ENCODE results near the gene MBD1.
"Not testable (repeated sequence)": the region's sequence is repeated elsewhere in the genome, so short reads cannot be mapped to it uniquely, and the experiment has no call there.

The MBD1 gene

DNA sequence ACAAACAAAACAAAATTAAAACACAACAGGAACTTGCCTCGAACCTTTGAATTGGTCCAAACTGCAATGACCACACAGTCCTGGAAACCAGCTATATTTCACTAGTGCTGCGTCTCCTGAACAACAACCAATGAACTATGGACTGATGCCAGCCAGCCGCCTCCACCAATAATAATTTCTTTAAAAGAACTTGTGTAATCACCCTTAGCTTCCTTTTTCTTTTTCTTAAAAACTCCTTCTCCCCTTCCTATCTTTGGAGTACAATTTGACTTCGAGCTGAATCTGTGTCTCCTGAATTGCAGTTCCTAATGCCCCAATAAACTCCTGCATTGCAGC is 7.8 kb upstream of the MBD1 start:
- H3K4me3 ChIP-seq (ENCODE audit: low read depth, low read length): no peak overlapping the region
- DNase-seq (ENCODE audit: low read depth): no peak
- TF ChIP-seq, protein P1, sequence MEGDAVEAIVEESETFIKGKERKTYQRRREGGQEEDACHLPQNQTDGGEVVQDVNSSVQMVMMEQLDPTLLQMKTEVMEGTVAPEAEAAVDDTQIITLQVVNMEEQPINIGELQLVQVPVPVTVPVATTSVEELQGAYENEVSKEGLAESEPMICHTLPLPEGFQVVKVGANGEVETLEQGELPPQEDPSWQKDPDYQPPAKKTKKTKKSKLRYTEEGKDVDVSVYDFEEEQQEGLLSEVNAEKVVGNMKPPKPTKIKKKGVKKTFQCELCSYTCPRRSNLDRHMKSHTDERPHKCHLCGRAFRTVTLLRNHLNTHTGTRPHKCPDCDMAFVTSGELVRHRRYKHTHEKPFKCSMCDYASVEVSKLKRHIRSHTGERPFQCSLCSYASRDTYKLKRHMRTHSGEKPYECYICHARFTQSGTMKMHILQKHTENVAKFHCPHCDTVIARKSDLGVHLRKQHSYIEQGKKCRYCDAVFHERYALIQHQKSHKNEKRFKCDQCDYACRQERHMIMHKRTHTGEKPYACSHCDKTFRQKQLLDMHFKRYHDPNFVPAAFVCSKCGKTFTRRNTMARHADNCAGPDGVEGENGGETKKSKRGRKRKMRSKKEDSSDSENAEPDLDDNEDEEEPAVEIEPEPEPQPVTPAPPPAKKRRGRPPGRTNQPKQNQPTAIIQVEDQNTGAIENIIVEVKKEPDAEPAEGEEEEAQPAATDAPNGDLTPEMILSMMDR (conservative IDR thresholded peaks at IDR 0.05; ENCODE audit: low read depth, low read length): no peak

DNA sequence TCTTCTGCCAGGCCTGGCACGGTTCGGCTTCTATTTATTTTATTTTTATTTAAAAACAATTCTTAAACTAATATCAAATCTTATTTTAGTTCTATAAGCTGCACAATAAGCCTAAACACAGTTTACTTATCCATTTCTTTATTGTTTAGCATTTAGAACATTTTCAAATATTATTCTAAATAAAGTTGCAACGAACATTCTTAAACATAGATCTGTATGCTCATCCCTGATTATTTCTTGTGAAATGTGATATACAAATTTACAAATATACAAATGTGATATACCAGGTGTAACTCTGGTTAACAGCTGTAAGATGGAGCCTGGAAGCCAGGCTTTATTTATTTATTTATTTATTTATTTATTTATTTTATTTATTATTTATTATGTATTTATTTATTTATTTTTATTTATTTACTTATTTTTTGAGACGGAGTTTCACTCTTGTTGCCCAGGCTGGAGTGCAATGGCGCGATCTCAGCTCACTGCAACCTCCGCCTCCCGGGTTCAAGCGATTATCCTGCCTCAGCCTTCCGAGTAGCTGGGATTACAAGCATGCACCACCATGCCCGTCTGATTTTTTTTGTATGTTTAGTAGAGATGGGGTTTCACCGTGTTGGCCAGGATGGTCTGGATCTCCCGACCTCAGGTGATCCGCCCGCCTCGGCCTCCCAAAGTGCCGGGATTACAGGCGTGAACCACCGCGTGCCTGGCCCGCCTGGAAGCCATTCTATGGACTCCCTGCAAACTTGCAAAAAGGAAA is 7.2 kb upstream of the MBD1 start:
- H3K4me3 ChIP-seq (ENCODE audit: low read depth, low read length): peak overlapping the region; percentile 94
- DNase-seq (ENCODE audit: low read depth): not testable (repeated sequence)

DNA sequence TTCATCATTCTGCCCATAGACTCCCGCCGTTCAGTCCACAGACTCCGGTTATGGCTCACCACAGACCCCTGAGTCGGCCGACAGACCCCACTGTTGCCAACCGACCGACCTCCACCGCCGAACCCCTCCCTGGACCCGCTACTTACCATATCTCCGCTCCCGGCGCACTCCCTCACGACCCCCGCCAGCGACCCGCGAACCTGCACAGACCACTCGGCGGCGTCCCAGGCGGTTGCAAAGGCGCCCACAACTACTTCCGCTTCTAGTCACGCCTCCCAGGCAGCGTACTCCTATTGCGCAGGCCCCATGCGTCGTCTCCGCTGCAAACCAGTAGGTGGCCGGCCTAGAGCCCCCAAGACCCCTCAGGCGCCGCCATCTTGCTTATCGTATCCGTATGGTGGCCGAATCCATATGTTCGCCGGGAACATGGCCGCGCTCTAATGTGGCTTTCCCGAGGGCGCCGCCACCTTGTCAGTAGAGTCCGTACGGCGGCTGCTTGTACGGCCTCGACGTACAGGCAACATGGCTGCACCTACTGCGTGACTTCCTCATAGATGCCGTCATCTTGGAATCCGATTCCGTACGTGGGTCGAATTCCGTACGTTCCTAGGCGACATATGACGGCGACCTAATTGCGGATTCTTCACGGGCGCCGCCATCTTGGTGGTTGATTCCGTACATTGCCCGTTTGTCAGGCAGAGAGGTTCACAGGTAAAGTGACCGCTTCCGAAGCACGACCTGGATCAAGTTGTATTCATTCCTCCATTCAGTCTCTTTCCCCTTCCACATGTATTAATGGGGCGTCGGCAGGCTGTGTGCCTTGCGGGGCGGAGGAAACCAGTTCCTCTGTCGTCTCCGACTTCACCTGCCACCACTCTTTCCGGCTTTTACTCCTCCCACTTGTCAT is 6.4 kb upstream of the MBD1 start, which contains the start of gene CXXC1:
Gene CXXC1 (minus strand): TSS at position 252 of the 907 bp plus-strand sequence. CDS start 103 bp downstream, at position 149.
- peak; percentile 100 for DNase-seq (ENCODE audit: low read depth)
- H3K4me3 ChIP-seq (ENCODE audit: low read depth, low read length): peak within 1 kb of the TSS; percentile 94
- TF ChIP-seq, protein P1 (conservative IDR thresholded peaks at IDR 0.05; ENCODE audit: low read depth, low read length): peak; percentile 55

DNA sequence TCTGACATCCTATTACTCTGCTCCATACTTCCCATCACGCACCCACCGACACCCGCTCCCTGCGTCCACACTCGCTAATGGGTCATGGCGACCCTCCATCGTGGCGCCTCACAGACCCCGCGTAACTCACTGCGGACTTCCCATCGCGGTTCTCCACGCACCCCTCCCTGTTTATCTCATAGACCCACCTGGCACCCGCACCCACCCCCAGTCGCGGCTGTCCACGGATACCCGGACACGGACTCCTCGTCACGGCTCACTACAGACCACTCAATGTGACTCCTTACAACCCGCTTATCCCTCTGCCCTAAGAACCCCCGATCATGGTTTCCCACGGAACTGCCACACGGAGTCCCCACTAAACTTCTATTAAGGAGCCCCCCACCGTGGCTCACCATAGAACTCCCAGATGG is 5.7 kb upstream of the MBD1 start:
- TF ChIP-seq, protein P1 (conservative IDR thresholded peaks at IDR 0.05; ENCODE audit: low read depth, low read length): no peak
- DNase-seq (ENCODE audit: low read depth): no peak

DNA sequence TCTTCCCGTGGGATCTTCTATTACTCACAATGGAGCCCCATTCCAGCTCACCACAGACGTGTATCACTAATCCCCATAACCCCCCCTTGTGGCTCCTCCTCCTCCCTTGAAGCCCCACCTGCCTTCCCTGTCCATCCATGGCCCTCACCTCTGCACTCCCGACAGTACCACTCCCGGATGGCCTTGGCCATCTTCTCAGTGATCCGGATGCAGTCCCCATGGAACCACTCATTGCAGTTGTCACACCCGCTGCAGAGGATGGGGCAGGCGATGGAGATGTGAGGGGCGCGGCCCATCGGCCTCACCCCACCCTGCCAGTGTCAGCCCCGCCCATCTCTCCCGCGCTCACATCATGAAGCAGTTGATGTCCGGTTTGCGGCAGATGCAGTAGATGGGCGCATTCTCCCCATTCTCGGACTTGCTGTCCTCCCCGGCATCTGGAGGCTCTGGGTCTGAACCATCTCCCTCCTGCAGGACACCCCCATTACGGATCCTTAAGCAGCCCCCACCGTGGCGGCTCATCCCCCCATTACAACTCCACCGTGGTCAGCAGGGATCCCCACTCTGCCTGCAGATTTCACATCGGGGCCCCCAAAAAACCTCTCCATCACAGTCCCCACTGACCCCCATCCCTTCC is 5.2 kb upstream of the MBD1 start:
- H3K4me3 ChIP-seq (ENCODE audit: low read depth, low read length): peak overlapping the region; percentile 94
- peak; percentile 27 for DNase-seq (ENCODE audit: low read depth)
- TF ChIP-seq, protein P1 (conservative IDR thresholded peaks at IDR 0.05; ENCODE audit: low read depth, low read length): no peak

More for the DNA sequence above, 5.7 kb upstream of the MBD1 start:
- peak overlapping the region; percentile 94 for H3K4me3 ChIP-seq (ENCODE audit: low read depth, low read length)

DNA sequence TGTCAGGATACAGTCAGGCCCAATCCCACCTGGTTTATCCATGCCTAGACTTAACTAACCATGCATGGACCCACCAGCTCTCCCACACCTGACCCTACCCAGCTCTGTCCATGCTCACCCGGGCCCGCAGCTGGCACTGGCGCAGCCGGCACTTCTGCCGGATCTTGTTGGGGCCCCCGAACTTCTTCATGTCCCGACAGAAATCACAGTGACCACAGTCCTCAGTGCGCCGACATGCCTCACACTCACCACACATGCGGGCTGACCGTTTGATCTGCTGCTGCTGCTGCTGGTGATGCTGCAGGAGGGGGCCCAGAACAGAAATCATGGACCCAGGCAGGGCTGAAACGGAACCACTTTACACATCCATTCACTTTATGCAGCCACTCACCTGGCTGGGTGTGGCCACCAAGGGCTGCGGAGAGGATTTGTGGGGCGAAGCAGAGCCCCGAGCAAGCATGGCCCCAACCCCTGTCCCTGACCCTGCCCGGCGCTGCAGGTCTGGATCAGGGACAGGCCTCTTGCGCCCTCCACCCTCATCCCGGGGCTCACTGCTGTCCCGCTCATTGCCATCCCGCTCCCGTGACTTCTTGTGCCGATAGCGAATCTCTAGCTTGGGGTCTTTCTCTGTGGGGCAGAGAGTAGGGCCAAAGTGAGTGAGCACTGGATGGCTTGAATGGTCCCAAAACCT is 4.5 kb upstream of the MBD1 start:
- DNase-seq (ENCODE audit: low read depth): no peak
- TF ChIP-seq, protein P1 (conservative IDR thresholded peaks at IDR 0.05; ENCODE audit: low read depth, low read length): no peak
- H3K4me3 ChIP-seq (ENCODE audit: low read depth, low read length): no peak overlapping the region
